SKM-1 (cell line): ENCODE data around the gene PITPNC1.
A peak's percentile ranks its signal among the peaks of the same experiment; 100 is the strongest.

Source experiments
- DNase-seq: peaks from one replicate; lab custom pipeline; 2025; ENCODE audit not compliant: unreplicated experiment; lab: John Stamatoyannopoulos, UW

The PITPNC1 gene

GRCh38 chr17:67542219-67543114 lies 165.4 kb downstream of the PITPNC1 start:
- DNase-seq = no peak

- no peak for DNase-seq
These were observed 167.4 kb downstream of the PITPNC1 start for GRCh38 chr17:67544364-67544955.

GRCh38 chr17:67546578-67547527 lies 169.8 kb downstream of the PITPNC1 start:
- DNase-seq = no peak

GRCh38 chr17:67548693-67549092 lies 171.6 kb downstream of the PITPNC1 start:
- DNase-seq = no peak

- DNase-seq = no peak
These were observed 172.7 kb downstream of the PITPNC1 start for GRCh38 chr17:67549820-67550219.

- no peak for DNase-seq
These were observed 177.6 kb downstream of the PITPNC1 start for GRCh38 chr17:67554634-67555033.

- no peak for DNase-seq
These were observed 178.8 kb downstream of the PITPNC1 start for GRCh38 chr17:67555855-67556254.

- DNase-seq = no peak
These were observed 180.2 kb downstream of the PITPNC1 start for GRCh38 chr17:67557052-67557845.

GRCh38 chr17:67557921-67558320 lies 180.8 kb downstream of the PITPNC1 start:
- DNase-seq = no peak

- DNase-seq = no peak
These were observed 181.8 kb downstream of the PITPNC1 start for GRCh38 chr17:67558740-67559380.

- no peak for DNase-seq
These were observed 182.4 kb downstream of the PITPNC1 start for GRCh38 chr17:67559381-67559966.

GRCh38 chr17:67562005-67562404 lies 184.9 kb downstream of the PITPNC1 start:
- no peak for DNase-seq

GRCh38 chr17:67563692-67564228 lies 186.7 kb downstream of the PITPNC1 start:
- DNase-seq = no peak

- no peak for DNase-seq
These were observed 188.0 kb downstream of the PITPNC1 start for GRCh38 chr17:67565068-67565467.

- DNase-seq = no peak
These were observed 189.6 kb downstream of the PITPNC1 start for GRCh38 chr17:67566656-67567055.

GRCh38 chr17:67569015-67569451 lies 192.0 kb downstream of the PITPNC1 start:
- DNase-seq = no peak

- DNase-seq = peak; percentile 63
These were observed 192.8 kb downstream of the PITPNC1 start for GRCh38 chr17:67569873-67570272.

- DNase-seq = no peak
These were observed 193.7 kb downstream of the PITPNC1 start for GRCh38 chr17:67570797-67571196.

- DNase-seq = no peak
These were observed 194.4 kb downstream of the PITPNC1 start for GRCh38 chr17:67571478-67571877.
